ENCODE measurements around the gene CACNG4. TPM values are rescaled to one million over a fixed set of nuclear protein-coding genes. Genes with fewer than 3 reads are reported as not detected.

CACNG4 gene
- total RNA-seq, 1 experiment from 2014 or later = 2.4 TPM

DNA sequence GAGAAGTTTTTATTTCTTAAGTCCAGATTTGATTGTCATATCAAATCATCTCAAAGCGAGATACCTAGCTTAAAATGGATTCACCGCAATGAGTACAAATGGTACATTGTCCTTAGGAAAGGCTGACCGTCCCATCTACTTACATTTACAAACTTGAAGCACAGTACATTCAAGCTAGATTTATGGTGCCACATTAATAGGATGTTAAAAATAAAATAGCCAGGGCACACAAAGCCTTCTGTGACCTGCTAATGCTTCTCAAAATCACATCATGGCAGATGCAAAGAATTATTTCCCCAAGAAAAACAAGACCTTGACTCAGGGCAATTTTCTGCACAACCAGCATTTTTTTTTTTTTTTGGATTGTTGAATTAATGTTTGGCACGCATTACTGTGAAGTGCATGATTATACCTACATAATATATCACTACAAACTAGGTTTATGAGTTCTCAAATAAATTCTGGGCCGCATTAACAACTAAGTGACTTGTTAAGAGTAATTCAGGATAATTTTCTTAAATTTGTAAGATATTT is 105.2 kb downstream of the CACNG4 start:
- POLR2A ChIA-PET (ENCODE audit: unreplicated experiment) = no interaction called here

GRCh38 chr17:67071595-67071994 is 107.1 kb downstream of the CACNG4 start:
- Histone ChIP-seq H3F3A (ENCODE audit: low read length, unreplicated experiment) (no peaks in the 10 kb centered on the region), H3K27me3 (ENCODE audit: low read length) (no peaks in the 10 kb centered on the region), H2AFZ (ENCODE audit: low read length) (no peak overlapping the region), H3K79me2 (ENCODE audit: low read length) (no peaks in the 10 kb centered on the region), H3K4me3 (ENCODE audit: low read length) (no peak overlapping the region), H3K4me1 (ENCODE audit: insufficient read depth, low read length) (no peaks in the 10 kb centered on the region), H3K36me3 (ENCODE audit: low read depth, low read length) (no peaks in the 10 kb centered on the region), H4K20me1 (ENCODE audit: low read length) (no peaks in the 10 kb centered on the region), H3K27ac (ENCODE audit: low read length) (no peak overlapping the region), H3K9me3 (ENCODE audit: low read length) (no peaks in the 10 kb centered on the region), H3K9ac (ENCODE audit: low read length) (no peak overlapping the region), H3K9me2 (replicated peaks; ENCODE audit: low read length) (no peaks in the 10 kb centered on the region), H3K4me2 (ENCODE audit: low read length) (no peak overlapping the region)
- CTCF ChIA-PET = no interaction called here
- ATAC-seq = no peak
- intact Hi-C loops (cut with micrococcal nuclease) = no loop called here
- DNase-seq = no peak
- POLR2A ChIA-PET (ENCODE audit: unreplicated experiment) = no interaction called here
- TF ChIP-seq EZH2 (IDR thresholded peaks at IDR 0.05; ENCODE audit: low read length, unreplicated experiment) (no peak), EZH2phosphoT487 (IDR thresholded peaks at IDR 0.05; ENCODE audit: borderline replicate concordance, low read length) (no peak), CTCF (conservative IDR thresholded peaks at IDR 0.05; ENCODE audit: low read depth, low read length) (no peak)
- no TSS peak for BruUV-seq (replicated peaks)

More for the DNA sequence above, 105.2 kb downstream of the CACNG4 start:
- H2AFZ ChIP-seq (ENCODE audit: low read length) = no peak overlapping the region
- intact Hi-C loops (cut with micrococcal nuclease) = no loop called here
- CTCF ChIA-PET = interaction anchor here (0.7 kb wide), 1 partner anchor 89 kb away, joined by 6 read pairs; no protein-coding TSS in a partner anchor
- DNase-seq (no peak), ATAC-seq (no peak)
- no peak overlapping the region for H3K4me3 ChIP-seq (ENCODE audit: low read length)
- H3K4me1 ChIP-seq (ENCODE audit: insufficient read depth, low read length) = no peaks in the 10 kb centered on the region
- H3K79me2 ChIP-seq (ENCODE audit: low read length) = no peaks in the 10 kb centered on the region
- H3K27ac ChIP-seq (ENCODE audit: low read length) = no peak overlapping the region
- H3K9ac ChIP-seq (ENCODE audit: low read length) = no peak overlapping the region
- no TSS peak for BruUV-seq (replicated peaks)
- TF ChIP-seq CTCF (conservative IDR thresholded peaks at IDR 0.05; ENCODE audit: low read depth, low read length) (no peak), EZH2 (IDR thresholded peaks at IDR 0.05; ENCODE audit: low read length, unreplicated experiment) (no peak), EZH2phosphoT487 (IDR thresholded peaks at IDR 0.05; ENCODE audit: borderline replicate concordance, low read length) (no peak)
- no peaks in the 10 kb centered on the region for H3K9me2 ChIP-seq (replicated peaks; ENCODE audit: low read length)
- no peaks in the 10 kb centered on the region for H3F3A ChIP-seq (ENCODE audit: low read length, unreplicated experiment)
- H3K9me3 ChIP-seq (ENCODE audit: low read length) = no peaks in the 10 kb centered on the region
- no peaks in the 10 kb centered on the region for H3K27me3 ChIP-seq (ENCODE audit: low read length)
- H4K20me1 ChIP-seq (ENCODE audit: low read length) = no peaks in the 10 kb centered on the region
- no peak overlapping the region for H3K4me2 ChIP-seq (ENCODE audit: low read length)
- H3K36me3 ChIP-seq (ENCODE audit: low read depth, low read length) = no peaks in the 10 kb centered on the region

- no peak for ATAC-seq
- POLR2A ChIA-PET (ENCODE audit: unreplicated experiment) = no interaction called here
Observed at GRCh38 chr17:67072885-67073284, 108.4 kb downstream of the CACNG4 start.

More at GRCh38 chr17:67072885-67073284, 108.4 kb downstream of the CACNG4 start:
- H3K9ac ChIP-seq (ENCODE audit: low read length) = no peak overlapping the region
- no peaks in the 10 kb centered on the region for H3K36me3 ChIP-seq (ENCODE audit: low read depth, low read length)
- no peaks in the 10 kb centered on the region for H4K20me1 ChIP-seq (ENCODE audit: low read length)
- BruUV-seq (replicated peaks) = no TSS peak
- DNase-seq = no peak
- H3K9me2 ChIP-seq (replicated peaks; ENCODE audit: low read length) = no peaks in the 10 kb centered on the region
- no peak overlapping the region for H3K4me3 ChIP-seq (ENCODE audit: low read length)
- H3K79me2 ChIP-seq (ENCODE audit: low read length) = no peaks in the 10 kb centered on the region
- no peaks in the 10 kb centered on the region for H3K4me1 ChIP-seq (ENCODE audit: insufficient read depth, low read length)
- H3F3A ChIP-seq (ENCODE audit: low read length, unreplicated experiment) = no peaks in the 10 kb centered on the region
- CTCF ChIA-PET = no interaction called here
- no peak for TF ChIP-seq CTCF (conservative IDR thresholded peaks at IDR 0.05; ENCODE audit: low read depth, low read length)
- no peak for TF ChIP-seq EZH2 (IDR thresholded peaks at IDR 0.05; ENCODE audit: low read length, unreplicated experiment)
- no peak for TF ChIP-seq EZH2phosphoT487 (IDR thresholded peaks at IDR 0.05; ENCODE audit: borderline replicate concordance, low read length)
- H3K4me2 ChIP-seq (ENCODE audit: low read length) = no peak overlapping the region
- H3K27ac ChIP-seq (ENCODE audit: low read length) = no peak overlapping the region
- intact Hi-C loops (cut with micrococcal nuclease) = no loop called here
- no peaks in the 10 kb centered on the region for H3K27me3 ChIP-seq (ENCODE audit: low read length)
- H3K9me3 ChIP-seq (ENCODE audit: low read length) = no peaks in the 10 kb centered on the region
- no peak overlapping the region for H2AFZ ChIP-seq (ENCODE audit: low read length)
